ENCODE results near the gene C16orf86.

DNA sequence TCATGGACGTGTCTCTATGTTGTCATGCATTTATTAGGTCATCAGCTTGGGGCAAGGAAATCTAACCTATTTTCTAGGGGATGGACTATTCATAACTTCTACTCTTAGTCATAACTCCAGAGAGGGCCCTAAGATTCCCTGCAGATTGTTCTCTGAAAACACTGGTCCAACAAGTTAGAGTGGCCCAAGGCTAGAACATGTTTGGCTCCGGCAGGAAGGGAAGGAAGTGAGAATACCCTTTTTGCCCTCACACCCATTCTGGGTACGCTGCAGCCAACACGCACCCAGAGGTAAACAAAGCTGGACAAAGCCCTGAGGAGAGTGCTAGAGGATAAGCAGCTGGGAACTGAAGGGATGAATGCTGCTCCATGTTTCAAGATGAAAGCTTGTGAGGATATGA is 9.9 kb downstream of the C16orf86 start:
- TF ChIP-seq, protein P1, sequence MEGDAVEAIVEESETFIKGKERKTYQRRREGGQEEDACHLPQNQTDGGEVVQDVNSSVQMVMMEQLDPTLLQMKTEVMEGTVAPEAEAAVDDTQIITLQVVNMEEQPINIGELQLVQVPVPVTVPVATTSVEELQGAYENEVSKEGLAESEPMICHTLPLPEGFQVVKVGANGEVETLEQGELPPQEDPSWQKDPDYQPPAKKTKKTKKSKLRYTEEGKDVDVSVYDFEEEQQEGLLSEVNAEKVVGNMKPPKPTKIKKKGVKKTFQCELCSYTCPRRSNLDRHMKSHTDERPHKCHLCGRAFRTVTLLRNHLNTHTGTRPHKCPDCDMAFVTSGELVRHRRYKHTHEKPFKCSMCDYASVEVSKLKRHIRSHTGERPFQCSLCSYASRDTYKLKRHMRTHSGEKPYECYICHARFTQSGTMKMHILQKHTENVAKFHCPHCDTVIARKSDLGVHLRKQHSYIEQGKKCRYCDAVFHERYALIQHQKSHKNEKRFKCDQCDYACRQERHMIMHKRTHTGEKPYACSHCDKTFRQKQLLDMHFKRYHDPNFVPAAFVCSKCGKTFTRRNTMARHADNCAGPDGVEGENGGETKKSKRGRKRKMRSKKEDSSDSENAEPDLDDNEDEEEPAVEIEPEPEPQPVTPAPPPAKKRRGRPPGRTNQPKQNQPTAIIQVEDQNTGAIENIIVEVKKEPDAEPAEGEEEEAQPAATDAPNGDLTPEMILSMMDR (IDR thresholded peaks at IDR 0.05) = no peak
- no peak for TF ChIP-seq POLR2AphosphoS5 (IDR thresholded peaks at IDR 0.05)
- no peak for TF ChIP-seq EP300 (IDR thresholded peaks at IDR 0.05)

Measured in stomach (tissue), 4 donors.